ENCODE results near the gene ATP8B3.
A peak's percentile ranks its signal among the peaks of the same experiment; 100 is the strongest.

Gene ATP8B3

GRCh38 chr19:1851654-1852580 lies 39.8 kb upstream of the ATP8B3 start:
- no peak for DNase-seq

- DNase-seq = no peak
These were observed 39.0 kb upstream of the ATP8B3 start for GRCh38 chr19:1850809-1851653.

GRCh38 chr19:1849886-1850398 lies 37.9 kb upstream of the ATP8B3 start:
- DNase-seq = no peak

GRCh38 chr19:1849132-1849474 lies 37.0 kb upstream of the ATP8B3 start:
- no peak for DNase-seq

GRCh38 chr19:1848399-1849131 lies 36.5 kb upstream of the ATP8B3 start, which contains the start of gene REXO1:
TSS of gene REXO1 (minus strand) at chr19:1848483. CDS start at chr19:1848358, 125 bp downstream.
- DNase-seq = peak; percentile 86 to 91

GRCh38 chr19:1847684-1848398 lies 35.8 kb upstream of the ATP8B3 start:
- peak in 1 of 2 donors; percentile 34 for DNase-seq

GRCh38 chr19:1847348-1847683 lies 35.2 kb upstream of the ATP8B3 start:
- DNase-seq = peak in 1 of 2 donors; percentile 34

GRCh38 chr19:1846517-1847204 lies 34.6 kb upstream of the ATP8B3 start:
- no peak for DNase-seq

- no peak for DNase-seq
These were observed 33.6 kb upstream of the ATP8B3 start for GRCh38 chr19:1845642-1846041.

GRCh38 chr19:1845125-1845515 lies 33.0 kb upstream of the ATP8B3 start:
- no peak for DNase-seq

GRCh38 chr19:1844513-1845124 lies 32.5 kb upstream of the ATP8B3 start:
- no peak for DNase-seq

GRCh38 chr19:1843646-1844394 lies 31.7 kb upstream of the ATP8B3 start:
- no peak for DNase-seq

GRCh38 chr19:1843116-1843515 lies 31.0 kb upstream of the ATP8B3 start:
- no peak for DNase-seq

GRCh38 chr19:1841209-1841924 lies 29.3 kb upstream of the ATP8B3 start:
- DNase-seq = no peak

- DNase-seq = no peak
These were observed 28.6 kb upstream of the ATP8B3 start for GRCh38 chr19:1840541-1841115.

- DNase-seq = no peak
These were observed 27.8 kb upstream of the ATP8B3 start for GRCh38 chr19:1839658-1840540.

GRCh38 chr19:1837625-1838105 lies 25.6 kb upstream of the ATP8B3 start:
- peak in 1 of 2 donors; percentile 7 for DNase-seq

- no peak for DNase-seq
These were observed 25.1 kb upstream of the ATP8B3 start for GRCh38 chr19:1837222-1837565.
